ENCODE results near the gene AGAP2.

AGAP2 gene

DNA sequence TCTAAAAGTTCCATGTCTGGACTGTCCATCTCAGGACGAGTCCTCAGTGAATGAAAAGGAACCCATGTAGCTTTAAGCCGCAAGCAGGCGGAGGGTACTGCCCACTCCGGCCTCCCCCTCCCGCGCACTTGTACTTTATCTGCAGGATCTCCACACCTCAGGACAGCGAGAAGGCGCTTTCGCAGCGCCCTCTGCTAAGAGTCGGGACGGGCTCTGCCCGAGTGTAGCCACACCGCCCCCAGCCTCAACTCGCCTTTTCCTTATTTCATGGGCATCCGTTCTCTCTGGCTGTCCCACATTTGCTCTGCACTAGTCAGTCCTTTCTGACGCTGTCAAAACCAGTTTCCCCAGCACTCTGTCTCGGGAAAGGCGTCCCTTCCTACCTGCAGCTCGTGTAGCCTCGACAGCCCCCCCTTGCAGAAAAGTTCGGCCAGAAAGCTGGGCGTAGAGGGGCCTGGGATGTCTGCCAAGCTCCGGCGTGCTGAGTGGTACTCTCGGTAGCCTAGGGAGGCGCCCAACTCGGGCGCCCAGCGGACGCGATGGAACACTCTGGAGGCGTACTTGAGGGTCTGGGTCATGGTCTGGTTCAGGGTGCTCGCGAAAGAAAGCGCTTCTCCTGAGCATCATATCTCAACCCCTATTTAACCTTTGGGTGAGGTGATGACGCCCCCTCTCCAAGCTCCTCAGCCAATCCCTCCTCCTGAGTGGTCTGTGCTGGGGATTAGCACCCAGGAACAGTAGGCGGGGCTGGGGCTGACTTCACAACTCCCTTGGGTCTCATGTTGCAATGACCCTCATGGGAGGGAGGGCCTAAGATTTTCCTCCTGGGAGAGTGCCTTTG lies 28.1 kb upstream of the AGAP2 start, which contains the start of gene CYP27B1:
CYP27B1 (minus strand) TSS at position 615 of the 841 bp plus-strand sequence; CDS start at position 578, 37 bp downstream.
- no peak for DNase-seq

DNA sequence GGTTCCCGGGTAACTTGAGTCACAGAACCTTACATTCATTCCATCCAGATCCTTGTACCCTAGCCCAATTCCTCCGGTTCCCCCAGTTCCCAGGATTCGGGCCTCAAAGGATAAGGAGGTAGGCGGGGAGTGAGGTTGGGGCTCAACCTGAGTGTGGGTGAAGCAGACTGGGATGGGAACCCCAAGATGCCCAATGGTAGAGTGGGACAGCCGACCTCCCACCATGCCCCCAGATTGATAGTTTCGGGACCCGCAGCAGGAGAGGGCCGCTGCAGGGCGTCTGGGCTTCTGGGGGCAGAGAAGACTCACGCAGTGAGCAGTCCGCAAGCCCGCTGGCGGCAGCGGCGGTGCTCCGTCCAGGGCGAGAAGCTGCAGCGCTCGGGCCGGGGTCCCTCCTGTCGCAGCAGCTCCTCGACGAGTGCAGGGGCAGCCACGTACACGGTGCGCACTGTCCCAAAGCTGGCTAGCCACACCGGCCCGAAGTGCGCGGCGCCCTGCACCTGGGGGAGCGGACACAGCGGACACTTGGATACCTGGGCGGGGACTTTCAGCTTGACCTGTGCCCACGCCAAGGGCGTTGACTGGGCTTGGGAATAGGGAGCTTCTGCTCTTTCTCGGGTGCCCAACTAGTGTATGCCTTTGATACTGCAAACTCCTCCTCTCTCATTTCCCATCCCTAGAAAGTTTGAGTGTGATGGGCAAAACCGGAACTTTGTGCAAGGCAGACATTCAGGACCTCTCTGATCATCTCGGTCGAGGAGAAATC lies 27.3 kb upstream of the AGAP2 start:
- DNase-seq: no peak

DNA sequence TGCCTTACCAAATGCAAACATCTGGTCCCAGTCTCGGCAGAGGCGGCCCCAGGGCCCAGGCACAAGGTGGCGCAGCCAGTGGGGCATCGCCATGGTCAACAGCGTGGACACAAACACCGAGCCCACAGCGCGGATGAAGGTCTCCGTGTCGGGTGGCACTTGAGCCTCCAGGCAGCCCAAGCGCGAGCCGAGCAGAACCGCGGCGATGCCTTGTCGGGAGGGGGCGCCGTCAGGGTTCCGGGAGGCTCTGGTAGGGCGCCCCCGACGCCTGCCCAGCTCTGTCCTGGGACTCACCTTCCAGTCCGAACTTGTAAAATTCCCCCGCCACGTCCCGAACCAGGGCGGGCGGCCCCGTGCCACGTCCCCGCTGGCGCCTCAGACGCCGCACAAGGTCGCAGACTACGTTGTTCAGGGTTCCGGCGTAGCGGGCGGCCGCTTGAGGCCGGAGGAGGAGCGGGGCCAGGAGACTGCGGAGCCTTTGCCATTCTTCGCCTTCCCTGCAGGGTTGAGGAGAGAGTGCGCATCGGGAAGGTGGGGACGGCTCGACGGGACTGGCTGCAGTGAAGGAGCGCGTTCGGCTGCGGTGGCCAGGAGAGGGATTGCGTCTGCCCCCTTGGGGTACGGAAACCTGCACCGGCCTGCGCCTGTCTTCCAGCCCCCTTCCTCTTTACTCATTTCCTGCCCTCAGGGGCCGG lies 26.6 kb upstream of the AGAP2 start:
- DNase-seq: no peak

DNA sequence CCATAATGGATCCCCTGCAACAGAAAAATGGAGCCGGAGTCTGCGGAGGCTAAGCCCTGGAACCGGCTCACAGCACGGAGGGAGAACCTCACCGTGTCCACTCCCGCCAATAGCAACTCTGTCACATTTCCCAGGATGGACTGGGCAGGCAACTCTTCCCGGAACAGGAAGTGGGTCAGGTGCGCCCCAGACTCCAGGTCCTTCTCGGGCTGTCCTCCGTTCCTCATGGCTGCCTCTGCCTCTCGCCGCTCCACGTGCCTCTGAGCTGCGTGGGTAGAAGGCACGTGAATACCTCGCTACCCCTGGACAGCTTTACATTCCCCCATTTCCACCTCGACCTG lies 26.1 kb upstream of the AGAP2 start:
- no peak for DNase-seq

DNA sequence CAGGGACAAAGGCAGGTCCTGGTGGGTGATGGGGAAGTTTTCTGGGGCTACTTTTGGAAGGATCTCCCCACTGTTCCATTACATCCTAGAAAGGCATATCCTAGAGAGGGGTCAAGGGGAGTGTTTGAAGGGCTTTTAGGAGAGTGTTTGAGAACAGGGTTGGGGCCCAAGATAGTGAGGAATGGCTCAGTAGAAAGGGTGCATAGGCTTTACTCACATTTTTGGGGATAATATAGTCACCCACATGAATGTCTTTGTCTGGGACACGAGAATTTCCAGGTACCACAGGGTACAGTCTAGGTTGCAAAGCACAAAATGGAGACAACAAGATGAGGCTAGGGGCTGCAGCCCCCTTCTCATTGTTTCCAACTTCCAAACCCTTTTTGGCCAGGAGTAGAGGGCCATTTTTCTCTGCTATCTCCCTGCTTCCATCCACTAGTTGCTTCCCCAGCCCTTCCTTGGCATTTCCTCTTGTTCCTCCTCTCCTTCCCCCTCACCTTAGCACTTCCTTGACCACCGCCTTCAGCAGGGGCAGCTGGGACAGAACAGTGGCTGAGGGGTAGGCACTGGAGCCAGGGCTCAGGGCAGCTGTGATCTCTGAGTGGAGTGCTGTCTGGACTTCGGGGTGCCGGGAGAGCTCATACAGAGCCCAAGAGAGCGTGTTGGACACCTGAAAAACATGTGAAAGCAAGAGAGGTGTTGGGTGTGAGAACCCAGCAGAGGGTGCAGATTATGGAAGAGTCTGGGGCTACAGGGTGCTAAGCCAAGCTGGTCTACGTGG lies 25.5 kb upstream of the AGAP2 start:
- no peak for DNase-seq

DNA sequence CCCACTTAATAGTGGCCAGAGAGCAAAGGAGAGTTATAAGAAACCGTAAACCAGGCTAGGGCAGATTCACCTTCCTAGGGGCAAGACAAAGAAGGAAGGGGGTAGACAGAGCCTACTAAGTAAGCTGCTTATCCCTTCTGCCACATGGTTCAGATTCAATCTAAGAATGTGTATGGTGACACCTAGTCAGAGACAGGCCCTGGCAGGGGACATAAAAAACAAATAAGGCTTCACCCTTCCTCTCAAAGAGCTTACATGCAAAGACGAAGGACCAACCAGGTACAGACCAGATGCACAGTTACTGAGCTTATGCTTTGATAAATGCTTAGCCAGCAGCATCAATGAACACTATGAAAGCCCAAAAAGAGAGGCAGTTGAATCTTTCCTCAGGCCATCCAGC lies 23.9 kb upstream of the AGAP2 start:
- DNase-seq: no peak

DNA sequence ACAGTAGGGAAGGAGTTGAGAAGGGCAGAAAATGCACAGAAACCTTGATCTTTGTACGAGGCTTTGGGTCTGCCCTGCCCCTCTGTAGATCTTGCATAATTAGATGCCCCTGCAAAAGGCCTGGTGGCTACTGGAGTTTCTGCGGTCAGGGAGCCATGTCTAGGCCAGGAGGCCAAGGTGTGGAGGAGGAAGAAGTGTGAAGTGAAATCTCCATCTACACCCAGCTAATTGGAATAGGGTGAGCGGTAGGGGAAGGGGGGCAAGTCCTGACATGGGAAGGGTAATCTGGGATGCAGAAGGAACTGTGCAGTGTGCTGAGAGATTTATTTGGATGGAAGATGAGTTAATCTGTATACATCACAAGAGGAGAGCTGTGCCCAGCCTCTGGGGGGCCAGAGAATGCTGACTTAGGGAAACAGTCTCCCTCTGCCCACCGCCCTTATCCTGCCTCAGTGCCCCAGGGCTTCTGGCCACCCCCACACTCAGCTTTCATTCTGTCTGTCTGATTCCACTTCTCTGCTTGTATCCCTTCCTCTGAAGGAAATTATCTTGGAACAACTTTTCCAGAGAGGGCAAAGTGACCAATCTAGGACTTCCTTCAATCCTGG lies 23.0 kb upstream of the AGAP2 start:
- no peak for DNase-seq

DNA sequence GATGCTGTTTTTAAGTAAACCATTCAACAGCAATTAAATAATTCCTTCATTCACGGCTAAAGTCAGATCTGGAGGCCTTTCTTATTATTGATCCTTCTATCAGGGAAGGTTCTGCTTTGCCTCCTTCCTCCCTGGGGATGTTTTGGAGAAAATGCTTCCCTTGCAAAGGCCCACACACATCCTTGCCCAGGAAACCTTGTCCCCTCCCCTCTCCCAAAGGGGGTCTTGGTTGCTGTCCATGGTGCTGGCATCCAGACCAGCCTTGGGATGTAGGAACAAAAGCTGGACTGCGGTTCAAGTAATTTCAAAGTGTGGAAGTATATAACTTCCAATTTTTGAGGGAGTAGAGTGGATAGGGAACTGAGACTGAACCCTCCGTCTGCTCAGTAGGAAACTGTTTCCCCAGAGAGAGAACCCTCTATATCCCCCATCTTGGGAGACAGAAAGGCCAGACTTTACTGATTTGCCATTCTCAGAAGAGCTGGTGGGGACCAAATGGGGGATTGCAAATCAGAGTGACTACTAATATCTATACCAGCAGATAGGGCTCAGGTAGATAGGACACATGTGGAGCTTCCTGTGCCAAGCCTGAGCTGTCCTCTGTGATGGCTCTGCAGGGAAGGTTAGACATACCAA lies 21.9 kb upstream of the AGAP2 start:
- no peak for DNase-seq

DNA sequence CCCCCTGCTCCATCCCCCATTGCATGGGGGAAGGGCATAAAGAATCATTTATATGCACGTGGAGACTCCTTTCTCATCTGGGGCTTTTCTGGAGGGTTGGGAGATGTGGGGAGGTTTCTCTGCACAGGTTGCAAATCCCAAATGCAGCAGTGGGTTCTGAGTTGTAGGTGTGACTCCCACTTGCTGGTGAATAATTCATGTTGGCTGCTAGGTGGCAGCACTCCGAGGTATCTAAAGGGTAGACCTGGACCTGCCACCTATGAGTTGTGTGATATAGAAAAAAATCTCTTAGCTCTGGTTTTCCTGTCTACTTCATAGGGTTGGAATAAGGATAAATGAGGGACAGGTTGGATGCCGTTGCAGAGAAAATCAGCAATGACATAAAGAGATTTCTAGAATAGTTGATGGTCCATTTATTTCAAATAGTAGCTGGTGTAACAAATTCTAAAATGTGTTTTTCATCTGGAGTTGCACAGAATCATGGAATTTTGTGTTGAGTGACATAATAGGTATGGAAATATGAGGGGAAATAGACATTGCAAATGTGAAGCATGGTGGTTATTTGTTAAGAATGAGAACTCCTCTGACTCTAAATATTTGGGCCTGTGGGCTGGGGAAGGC lies 20.9 kb upstream of the AGAP2 start:
- DNase-seq: no peak

DNA sequence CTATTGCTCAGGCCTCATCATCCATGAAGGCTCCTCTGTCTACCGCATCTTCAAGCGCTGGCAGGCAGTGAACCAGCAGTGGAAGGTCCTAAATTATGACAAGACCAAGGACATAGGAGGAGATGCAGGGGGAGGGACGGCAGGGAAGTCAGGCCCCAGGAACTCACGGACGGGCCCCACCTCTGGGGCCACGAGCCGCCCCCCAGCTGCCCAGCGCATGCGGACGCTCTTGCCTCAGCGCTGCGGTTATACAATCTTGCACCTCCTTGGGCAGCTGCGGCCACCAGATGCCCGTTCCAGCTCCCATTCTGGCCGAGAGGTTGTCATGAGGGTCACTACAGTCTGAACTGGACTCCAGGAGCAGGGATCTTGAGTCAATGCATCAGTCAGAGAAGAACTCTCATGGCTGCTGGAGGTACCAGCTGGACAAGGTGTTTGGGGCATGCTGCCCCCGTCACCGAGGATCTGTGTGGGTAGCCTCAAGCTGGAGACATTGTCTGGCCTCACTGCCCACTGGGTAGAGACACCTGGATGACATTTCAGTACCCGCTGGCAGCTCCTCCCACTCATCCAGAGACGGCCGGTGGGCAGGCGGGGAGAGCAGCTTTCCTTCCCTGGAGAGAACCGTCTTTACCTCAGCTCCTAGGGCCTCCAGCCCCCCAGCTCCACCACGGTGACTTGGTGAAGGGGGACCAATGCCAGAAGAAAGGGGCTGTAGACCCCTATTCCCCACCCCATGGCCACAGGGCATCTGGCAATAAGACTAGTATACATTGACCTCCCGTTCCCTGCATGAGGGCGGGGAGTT lies 20.2 kb upstream of the AGAP2 start:
- DNase-seq: no peak

DNA sequence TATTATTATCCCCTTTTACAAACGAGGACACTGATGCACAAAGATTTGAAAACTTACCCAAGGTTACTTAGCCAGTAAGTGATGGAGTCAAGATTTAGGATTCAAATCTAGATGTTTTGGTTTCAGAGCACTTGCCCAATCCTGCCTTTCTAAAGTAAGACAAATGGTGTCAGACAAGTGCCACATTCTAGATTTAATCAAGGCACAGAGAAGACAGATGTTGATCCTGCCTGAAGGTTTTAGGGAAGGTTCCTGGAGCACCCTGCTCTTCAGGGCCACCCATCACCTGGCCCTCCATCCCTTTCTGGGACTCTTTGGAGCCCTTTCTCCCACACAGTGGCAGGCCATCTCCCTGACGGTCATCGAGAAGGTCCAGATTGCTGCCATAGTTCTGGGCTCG lies 19.2 kb upstream of the AGAP2 start:
- no peak for DNase-seq

DNA sequence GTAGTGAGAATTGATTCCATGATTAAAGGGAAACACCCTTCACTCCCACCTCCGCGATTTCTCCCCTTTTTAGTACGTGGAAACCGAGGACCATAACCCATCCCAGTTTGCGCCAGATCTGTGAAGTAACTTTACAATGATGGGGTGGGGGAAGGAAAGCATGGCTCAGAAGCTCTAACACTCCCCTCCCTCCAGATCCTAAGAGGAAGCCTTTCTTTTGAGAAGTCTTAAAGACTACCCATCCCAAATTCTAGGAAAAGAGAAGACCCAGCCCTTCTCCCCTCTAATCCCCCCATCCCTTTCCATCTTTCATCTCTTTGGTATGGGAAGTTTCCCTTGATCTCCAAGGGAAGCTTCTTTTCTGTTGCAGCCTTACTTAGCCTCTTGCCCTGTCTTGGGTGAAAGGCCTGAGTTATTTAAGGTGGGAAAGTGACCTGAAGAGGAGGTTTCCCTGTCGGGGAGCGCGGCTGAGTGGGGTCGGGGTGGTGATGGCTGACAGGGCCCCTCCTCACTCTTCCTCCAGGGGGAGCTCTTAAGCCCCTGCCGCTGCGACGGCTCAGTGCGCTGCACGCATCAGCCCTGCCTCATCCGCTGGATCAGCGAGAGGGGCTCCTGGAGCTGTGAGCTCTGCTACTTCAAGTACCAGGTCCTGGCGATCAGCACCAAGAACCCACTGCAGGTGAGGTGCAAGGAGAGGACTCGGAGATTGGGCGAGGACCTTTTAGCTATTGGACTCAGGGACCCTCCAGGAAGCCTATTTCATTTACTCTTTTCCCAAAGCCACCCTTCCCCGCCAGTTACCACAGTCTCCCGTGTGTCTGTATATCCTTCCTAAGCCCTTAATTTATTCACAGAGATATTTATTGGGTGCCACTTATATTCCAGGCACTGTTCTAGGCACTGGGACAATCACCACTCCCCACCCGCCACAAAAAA lies 18.1 kb upstream of the AGAP2 start:
- DNase-seq: no peak

DNA sequence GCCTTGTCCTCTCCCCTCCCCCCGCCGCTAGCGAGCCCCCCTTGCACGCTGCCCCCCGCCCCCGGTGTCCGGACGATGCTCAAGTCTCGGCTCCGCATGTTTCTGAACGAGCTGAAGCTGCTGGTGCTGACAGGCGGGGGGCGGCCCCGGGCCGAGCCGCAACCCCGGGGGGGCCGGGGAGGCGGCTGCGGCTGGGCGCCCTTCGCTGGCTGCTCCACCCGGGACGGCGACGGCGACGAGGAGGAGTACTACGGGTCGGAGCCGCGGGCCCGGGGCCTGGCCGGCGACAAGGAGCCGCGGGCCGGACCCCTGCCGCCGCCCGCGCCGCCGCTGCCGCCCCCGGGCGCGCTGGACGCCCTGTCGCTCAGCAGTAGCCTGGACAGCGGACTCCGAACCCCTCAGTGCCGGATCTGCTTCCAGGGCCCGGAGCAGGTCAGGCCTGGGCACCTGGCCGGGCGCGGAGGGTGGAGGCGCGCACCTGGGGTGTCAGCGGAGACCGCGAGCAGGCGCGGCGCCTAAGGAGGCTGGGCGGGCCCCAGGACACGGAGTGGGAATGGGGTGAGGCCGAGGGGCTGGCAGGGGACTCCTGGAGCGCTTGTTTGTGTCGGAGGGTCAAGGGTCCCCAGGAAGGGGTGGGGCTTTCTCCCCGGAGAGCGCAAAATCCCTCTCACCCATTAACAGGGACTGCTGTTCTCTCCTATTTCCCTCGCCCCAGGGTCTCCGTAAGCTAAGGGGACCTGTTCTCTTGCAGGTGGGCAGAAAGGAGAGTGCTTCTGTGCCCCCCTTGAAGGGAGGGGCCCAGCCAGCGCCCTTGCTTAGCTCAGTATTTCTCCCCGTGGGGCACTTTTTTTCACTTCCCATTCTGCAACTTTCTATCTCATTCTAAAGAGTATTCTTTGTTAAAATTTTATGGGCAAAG lies 17.2 kb upstream of the AGAP2 start:
- DNase-seq: no peak

DNA sequence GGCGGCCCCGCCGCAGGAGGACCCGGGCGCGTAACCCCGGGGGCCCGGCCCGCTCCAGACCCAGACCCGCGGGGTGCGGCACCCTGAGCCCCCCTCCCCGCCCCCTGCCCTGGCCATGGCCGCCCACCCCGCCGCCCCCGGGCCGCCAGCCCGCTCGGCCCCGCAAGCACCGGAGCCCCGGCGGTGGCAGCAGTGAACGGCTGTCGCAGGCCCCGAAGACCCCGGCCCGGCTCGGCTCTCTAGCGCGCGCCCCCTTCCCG lies 16.6 kb upstream of the AGAP2 start:
- DNase-seq: no peak

DNA sequence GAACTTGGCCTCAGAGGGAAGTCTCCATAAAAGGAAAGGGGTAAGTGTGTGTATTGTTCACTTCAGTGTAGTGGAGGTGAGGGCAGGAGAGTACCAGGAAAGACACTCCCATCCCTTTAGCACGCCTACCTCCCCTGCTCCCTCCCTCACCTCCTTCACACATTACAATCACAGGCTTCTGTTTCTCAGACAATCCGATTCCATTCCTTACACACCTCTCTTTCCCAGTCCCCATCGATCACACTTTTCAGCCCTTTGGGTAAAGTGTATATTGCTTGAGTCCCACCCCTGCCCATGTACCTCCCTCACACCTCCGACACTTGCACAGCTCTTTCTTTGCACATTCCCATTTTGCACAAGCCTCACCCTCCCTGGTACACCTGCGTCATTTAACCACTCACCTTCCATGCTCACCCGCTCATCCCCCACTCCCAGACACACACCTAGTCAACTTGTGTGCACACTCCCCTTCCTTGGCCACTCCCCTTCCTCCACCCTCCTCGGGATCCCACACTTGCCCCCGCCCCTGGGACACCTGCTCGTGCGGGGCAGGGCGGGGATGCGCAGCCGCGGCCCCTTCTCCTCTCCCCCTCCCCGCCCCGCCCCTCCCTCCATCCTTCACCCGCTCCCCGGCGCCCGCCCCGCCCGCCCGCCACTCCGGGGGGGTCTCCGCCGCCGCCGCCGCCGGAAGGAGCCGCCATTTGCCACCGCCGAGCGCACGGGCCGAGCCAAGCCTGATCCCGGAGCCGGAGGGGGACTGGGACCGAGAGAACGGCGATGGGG lies 16.1 kb upstream of the AGAP2 start, which contains the start of gene MARCHF9:
MARCHF9 (plus strand) TSS at position 693 of the 783 bp plus-strand sequence. CDS start 426 bp downstream, outside the sequence.
- no peak for DNase-seq

DNA sequence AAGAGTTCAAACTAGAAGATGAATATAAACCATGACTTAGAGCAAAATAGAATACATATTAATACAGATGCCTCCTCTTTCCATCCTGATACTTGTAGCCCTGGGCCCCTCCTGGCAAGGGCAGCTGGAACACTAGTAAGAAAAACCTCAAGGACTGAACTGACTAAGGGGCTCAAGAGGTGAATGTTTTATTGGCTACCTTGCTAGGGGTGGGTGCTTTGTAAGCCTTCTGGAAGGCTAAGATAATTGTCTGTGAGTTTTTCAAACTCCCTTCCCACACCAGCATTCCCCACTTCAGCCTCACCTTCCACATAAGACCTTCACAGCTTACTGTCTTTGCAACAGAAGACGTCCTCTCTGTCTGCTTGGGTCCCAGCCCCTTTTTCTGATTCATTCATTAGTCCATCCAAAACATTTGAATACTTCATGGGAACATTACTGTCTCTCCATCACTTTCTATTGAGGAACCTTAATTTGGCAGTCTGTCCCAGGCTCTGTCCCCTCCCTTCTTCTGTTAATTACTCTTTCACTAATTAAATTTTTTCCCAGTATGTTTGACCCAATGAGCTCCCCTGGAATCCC lies 15.3 kb upstream of the AGAP2 start:
- no peak for DNase-seq

DNA sequence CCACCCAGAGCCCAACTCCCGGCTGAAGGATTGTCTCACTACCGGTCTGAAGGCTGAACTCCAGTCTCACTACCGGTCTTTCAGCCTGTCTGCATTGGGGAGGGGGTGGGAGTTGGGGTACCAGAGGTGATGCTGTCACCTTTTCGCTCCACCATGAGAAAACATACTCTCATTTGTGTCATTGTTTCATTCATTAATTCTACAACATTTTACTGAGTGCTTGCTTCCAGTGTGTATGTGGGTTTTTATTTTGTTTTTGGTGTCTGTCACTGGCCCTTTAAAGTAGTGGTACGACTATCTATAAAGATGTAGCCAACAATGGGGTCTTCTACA lies 14.1 kb upstream of the AGAP2 start:
- DNase-seq: no peak
